Activated CD8-positive, alpha-beta memory T cell treated with anti-CD3 and anti-CD28 coated beads for 36 hours (primary cell): ENCODE results near the gene CXCR2. TPM values are rescaled to one million over a fixed set of nuclear protein-coding genes. Genes with fewer than 3 reads are reported as not detected.
"Not testable (repeated sequence)": the region's sequence is repeated elsewhere in the genome, so short reads cannot be mapped to it uniquely, and the experiment has no call there.

Source experiments
- CTCF ChIA-PET: fragments of 350-600 bp; sonication (Branson Sonifier 250); formaldehyde crosslinking; loops from one replicate; lab custom pipeline; 2021; ENCODE audit warnings: antibody characterized with exemption; lab: Charles Lee
- POLR2A ChIA-PET: fragments of 350-600 bp; sonication (Branson Sonifier 250); formaldehyde crosslinking; loops from one replicate; lab custom pipeline; 2021; ENCODE audit warnings: antibody characterized with exemption; lab: Charles Lee
- total RNA-seq, 2 experiments: library from RNA; stranded (reverse); gene quantifications; one replicate each; pipeline ENCODE4 v1.2.3, GENCODE V29; 2021

CXCR2 gene
- total RNA-seq, 2 experiments from 2014 or later, result not detected

DNA sequence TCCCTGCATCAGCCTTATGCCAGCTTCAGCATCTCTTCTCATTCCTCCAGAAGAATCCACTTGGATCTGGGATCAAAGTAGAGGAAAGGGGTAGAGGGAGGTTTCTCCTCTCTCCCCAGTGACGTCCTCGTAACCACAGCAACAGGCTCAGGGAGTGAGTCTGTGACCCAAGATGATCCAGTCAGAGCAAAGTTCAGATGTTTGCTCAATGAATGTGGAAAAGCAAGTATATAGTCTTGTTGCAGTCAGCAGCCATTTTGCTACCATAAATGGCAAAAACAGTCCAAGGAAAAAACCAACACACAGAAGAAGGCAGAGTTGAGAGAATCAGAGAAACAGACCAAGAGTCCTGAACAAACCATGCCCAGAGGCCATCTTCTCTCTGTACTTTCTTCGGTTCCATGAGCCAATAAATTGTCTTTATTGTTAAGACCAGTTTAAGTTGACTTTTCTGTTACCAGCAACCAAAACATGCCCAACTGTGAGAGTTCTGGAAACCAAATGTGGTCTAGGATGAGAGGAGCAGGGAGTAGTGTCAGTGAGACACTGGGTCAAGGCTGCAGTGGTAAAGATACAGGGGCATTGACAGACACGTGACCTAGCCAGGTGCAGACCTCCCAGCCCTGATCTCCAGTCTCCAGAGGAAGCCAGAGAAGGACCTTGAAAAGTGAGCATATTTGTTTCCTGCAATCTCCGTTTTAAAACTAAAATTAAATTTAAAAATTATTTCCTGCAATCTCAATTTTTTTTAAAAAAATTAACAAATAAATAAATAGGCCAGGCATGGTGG is 44.1 kb downstream of the CXCR2 start:
- ChIA-PET CTCF (interaction anchor here (1.1 to 1.4 kb wide), 3 partner anchors 13 to 51 kb away, joined by 3 read pairs; no protein-coding TSS in a partner anchor), POLR2A (no interaction called here)

DNA sequence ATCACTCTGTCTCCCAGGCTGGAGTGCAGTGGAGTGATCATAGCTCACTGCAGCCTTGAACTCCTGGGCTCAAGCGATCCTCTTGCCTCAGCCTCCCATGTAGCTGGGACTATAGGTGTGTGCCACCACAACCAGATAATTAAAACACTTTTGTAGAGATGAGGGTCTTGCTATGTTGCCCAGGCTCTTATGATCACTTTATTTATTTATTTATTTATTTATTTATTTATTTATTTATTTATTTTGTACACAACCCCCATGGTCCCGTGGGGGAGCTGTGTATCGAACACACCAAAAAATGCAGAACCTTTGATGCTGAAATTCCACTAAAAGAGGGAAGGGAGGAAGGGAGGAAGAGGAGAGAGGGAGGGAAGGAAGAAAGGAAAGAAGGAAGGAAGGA is 45.9 kb downstream of the CXCR2 start:
- CTCF ChIA-PET, result interaction anchor here (1.4 kb wide), 2 partner anchors 14 to 16 kb away, joined by 3 read pairs; no protein-coding TSS in a partner anchor
- POLR2A ChIA-PET, result not testable (repeated sequence)

DNA sequence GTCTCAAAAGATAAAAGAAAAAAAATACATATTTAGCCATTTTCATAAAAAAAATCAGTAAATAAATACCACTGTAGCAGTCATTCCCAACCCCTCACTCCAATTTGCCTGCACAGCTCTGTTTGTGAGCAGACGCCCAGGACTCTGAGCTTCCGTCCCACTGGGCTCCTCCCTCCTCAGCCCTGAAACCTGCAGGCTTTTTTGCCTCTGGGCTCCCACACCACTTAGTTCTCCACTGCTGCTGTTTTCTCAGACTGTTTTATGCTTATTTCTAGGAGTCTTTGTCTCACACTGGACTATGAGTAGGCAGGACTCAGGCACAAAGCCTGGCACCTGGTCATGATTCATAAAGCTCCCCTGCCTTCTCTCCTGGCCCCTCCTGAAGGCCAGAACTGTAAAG is 47.0 kb downstream of the CXCR2 start:
- ChIA-PET POLR2A (interaction anchor here (0.7 kb wide), 1 partner anchor 1818 kb away, joined by 3 read pairs; no protein-coding TSS in a partner anchor), CTCF (no interaction called here)

DNA sequence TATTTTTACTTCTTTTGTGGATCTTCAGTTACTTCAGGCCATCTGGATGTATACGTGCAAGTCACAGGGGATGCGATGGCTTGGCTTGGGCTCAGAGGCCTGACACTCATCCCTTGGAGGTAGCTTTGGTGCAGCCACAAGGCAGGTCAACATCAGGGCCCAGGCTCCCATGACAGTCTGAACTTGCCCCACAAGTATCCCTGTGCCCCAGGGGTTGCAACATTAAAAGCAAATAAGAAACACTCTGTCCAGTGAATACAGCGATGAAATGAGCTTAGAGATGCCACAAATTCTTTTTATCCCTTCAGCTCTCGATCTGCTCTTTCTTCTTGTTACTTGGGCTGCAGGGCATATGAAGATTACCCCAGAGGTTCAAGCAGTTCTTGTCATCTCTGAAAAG is 54.0 kb downstream of the CXCR2 start:
- CTCF ChIA-PET, result no interaction called here
- POLR2A ChIA-PET, result no interaction called here

- ChIA-PET CTCF (no interaction called here), POLR2A (no interaction called here)
Observed at GRCh38 chr2:218180467-218181114, 54.8 kb downstream of the CXCR2 start.

- ChIA-PET CTCF (interaction anchor here (3.0 kb wide), 1 partner anchor 74 kb away, joined by 20 read pairs; no protein-coding TSS in a partner anchor), POLR2A (no interaction called here)
Observed at GRCh38 chr2:218184331-218184730, 58.5 kb downstream of the CXCR2 start.

GRCh38 chr2:218186355-218186766 is 60.5 kb downstream of the CXCR2 start:
- POLR2A ChIA-PET, result no interaction called here
- CTCF ChIA-PET, result no interaction called here

Other genes starting within 250 kb of the CXCR2 start
- gene TNS1, start 123.0 kb upstream of the CXCR2 start, total RNA-seq, result under 1 TPM; 0.15 to 0.61 TPM
- not detected for gene RUFY4, start 56.8 kb upstream of the CXCR2 start, total RNA-seq
- not detected for gene CXCR1, start 40.9 kb downstream of the CXCR2 start, total RNA-seq
- gene ARPC2, start 91.2 kb downstream of the CXCR2 start, total RNA-seq, result 100 to 1,000 TPM; 560 to 584 TPM
- under 1 TPM; 0.29 to 0.38 TPM for gene GPBAR1, start 135.0 kb downstream of the CXCR2 start, total RNA-seq
- gene AAMP, start 144.1 kb downstream of the CXCR2 start, total RNA-seq, result 10 to 100 TPM; 96.2 to 98.7 TPM
- gene PNKD, start 144.5 kb downstream of the CXCR2 start, total RNA-seq, result 10 to 100 TPM; 22.7 to 24.1 TPM
- gene TMBIM1, start 166.5 kb downstream of the CXCR2 start, total RNA-seq, result 10 to 100 TPM; 82.9 to 86.4 TPM
- gene CATIP, start 230.8 kb downstream of the CXCR2 start, total RNA-seq, result not detected